HCT116 (cell line): ENCODE measurements around the gene NEK5. TPM values are rescaled to one million over a fixed set of nuclear protein-coding genes. Genes with fewer than 3 reads are reported as not detected.

Experiments used
- ATAC-seq: fragments of 200-7000 bp; cut with Tn5 transposase; 2 replicates; pipeline ENCODE4 v1.9.1; 2020; ENCODE audit warnings: mild to moderate bottlenecking, moderate library complexity
- BruUV-seq: library from RNA; stranded (reverse); fragments of 400-500 nt; replicated peaks from 2 replicates; lab custom pipeline; 2021; lab: Mats Ljungman, UMichigan
- CTCF ChIA-PET: fragments of 300-600 bp; sonication (Branson Sonifier 250); formaldehyde crosslinking; loops from one replicate; lab custom pipeline; 2021; ENCODE audit warnings: antibody characterized with exemption; lab: Charles Lee
- POLR2A ChIA-PET: fragments of 300-600, 350-600 bp; sonication (Branson Sonifier 250); formaldehyde crosslinking; loops from one replicate; lab custom pipeline; 2021; ENCODE audit warnings: antibody characterized with exemption; lab: Charles Lee
- RAD21 ChIA-PET, 2 experiments: fragments of 300-600 bp; sonication (Branson Sonifier 250); formaldehyde crosslinking; loops; one replicate each; lab custom pipeline; 2023; ENCODE audit warnings: low total read pairs in 2 of 2; ENCODE audit not compliant: uncharacterized antibody in 2 of 2, unreplicated experiment in 2 of 2, low non-redundant PET in 1 of 2; lab: Charles Lee
- DNase-seq: peaks from one replicate; pipeline ENCODE4 v3.0.0-alpha.2; 2010; ENCODE audit warnings: low read depth, low spot score
- H2AFZ ChIP-seq: fragments of 200-600 bp; shearing (Covaris generic), sonication (generic); 2 replicates; pipeline ENCODE4 v1.6.1; 2017; ENCODE audit warnings: low read depth, mixed run types, mixed read lengths, antibody characterized with exemption, low read length; ENCODE audit not compliant: poor library complexity, severe bottlenecking
- H3K27ac ChIP-seq: 2 replicates; pipeline ENCODE4 v1.5.1; 2012; ENCODE audit warnings: low read depth, low read length
- H3K27me3 ChIP-seq: fragments of 200-600 bp; sonication (generic); 2 replicates; pipeline ENCODE4 v1.6.1; 2016; ENCODE audit warnings: mixed run types, low read length, mixed read lengths; ENCODE audit not compliant: insufficient read depth
- H3K36me3 ChIP-seq, 2 experiments: fragments of 200-500 bp in 1 of 2; fragments of 200-600 bp in 1 of 2; sonication (Bioruptor generic) in 1 of 2; sonication (generic) in 1 of 2; 2 replicates each; pipeline versions ENCODE4 v1.5.1 to v1.6.1; 2014 to 2016; ENCODE audit warnings: low read length in 2 of 2, inconsistent platforms in 1 of 2, mixed read lengths in 1 of 2, mixed run types in 1 of 2; ENCODE audit not compliant: insufficient read depth in 2 of 2, control insufficient read depth in 1 of 2
- H3K4me1 ChIP-seq, 2 experiments: fragments of 200-600 bp in 1 of 2; sonication (generic) in 1 of 2; 2 replicates each; pipeline versions ENCODE4 v1.5.1 to v1.6.1; 2012 to 2017; ENCODE audit warnings: low read length in 2 of 2, inconsistent platforms in 1 of 2, mild to moderate bottlenecking in 1 of 2, mixed read lengths in 1 of 2, mixed run types in 1 of 2, moderate library complexity in 1 of 2; ENCODE audit not compliant: insufficient read depth in 2 of 2, control insufficient read depth in 1 of 2
- H3K4me2 ChIP-seq: fragments of 200-600 bp; sonication (generic); 2 replicates; pipeline ENCODE4 v1.6.1; 2017; ENCODE audit warnings: mixed run types, low read length, mixed read lengths
- H3K4me3 ChIP-seq, 2 experiments: fragments of 200-600 bp in 1 of 2; sonication (generic) in 1 of 2; replicated peaks in 1 of 2; 2 replicates each; pipeline ENCODE4 v1.5.1; 2011 to 2016; ENCODE audit warnings: low read length in 2 of 2, control low read depth in 1 of 2, low read depth in 1 of 2, mild to moderate bottlenecking in 1 of 2, mixed read lengths in 1 of 2, mixed run types in 1 of 2
- H3K79me2 ChIP-seq: fragments of 200-600 bp; sonication (generic); 2 replicates; pipeline ENCODE4 v1.6.1; 2017; ENCODE audit warnings: mild to moderate bottlenecking, mixed run types, low read length, moderate library complexity, mixed read lengths; ENCODE audit not compliant: insufficient read depth
- H3K9ac ChIP-seq: fragments of 200-600 bp; sonication (generic); 2 replicates; pipeline ENCODE4 v1.6.1; 2016; ENCODE audit warnings: low read length, mixed read lengths
- H3K9me2 ChIP-seq: fragments of 200-600 bp; sonication (generic), shearing (Covaris generic); 2 replicates; pipeline ENCODE4 v1.6.1; 2017; ENCODE audit warnings: mixed run types, mild to moderate bottlenecking, moderate library complexity; ENCODE audit not compliant: insufficient read depth
- H3K9me3 ChIP-seq, 2 experiments: fragments of 200-500 bp in 1 of 2; fragments of 200-600 bp in 1 of 2; sonication (Bioruptor generic) in 1 of 2; sonication (generic) in 1 of 2; 2 replicates each; pipeline ENCODE4 v1.6.1; 2014 to 2017; ENCODE audit warnings: low read length in 2 of 2, mixed read lengths in 2 of 2, inconsistent platforms in 1 of 2, low read depth in 1 of 2, mild to moderate bottlenecking in 1 of 2, mixed run types in 1 of 2, moderate library complexity in 1 of 2; ENCODE audit not compliant: control insufficient read depth in 1 of 2, insufficient read depth in 1 of 2
- H4K20me1 ChIP-seq: fragments of 200-600 bp; sonication (generic), shearing (Covaris generic); 2 replicates; pipeline ENCODE4 v1.6.1; 2017; ENCODE audit warnings: mixed run types, mild to moderate bottlenecking, moderate library complexity; ENCODE audit not compliant: insufficient read depth
- CEBPB ChIP-seq: IDR thresholded peaks from 2 replicates; pipeline ENCODE4 v1.6.1; 2012; ENCODE audit warnings: low read depth
- CTCF ChIP-seq, 3 experiments: fragments of 200-600 bp in 1 of 3; sonication (generic) in 1 of 3; IDR thresholded peaks in 2 of 3; conservative IDR thresholded peaks in 1 of 3; 2 replicates each; pipeline ENCODE4 v1.5.1; 2012 to 2017; ENCODE audit warnings: low read depth in 2 of 3, low read length in 2 of 3, antibody characterized with exemption in 1 of 3, borderline replicate concordance in 1 of 3, control low read depth in 1 of 3, mild to moderate bottlenecking in 1 of 3, mixed read lengths in 1 of 3, mixed run types in 1 of 3, moderate library complexity in 1 of 3; ENCODE audit not compliant: insufficient read depth in 1 of 3
- FOSL1 ChIP-seq: IDR thresholded peaks from 2 replicates; pipeline ENCODE4 v1.6.1; 2012; ENCODE audit warnings: low read depth
- JUND ChIP-seq: IDR thresholded peaks from 2 replicates; pipeline ENCODE4 v1.6.1; 2012
- RAD21 ChIP-seq: IDR thresholded peaks from 2 replicates; pipeline ENCODE4 v1.6.1; 2012; ENCODE audit warnings: low read depth, mild to moderate bottlenecking
- SIN3A ChIP-seq: IDR thresholded peaks from 2 replicates; pipeline ENCODE4 v1.6.1; 2012; ENCODE audit warnings: low read depth
- SRF ChIP-seq: IDR thresholded peaks from 2 replicates; pipeline ENCODE4 v1.6.1; 2012; ENCODE audit warnings: low read depth
- TCF7L2 ChIP-seq: IDR thresholded peaks from 2 replicates; pipeline ENCODE4 v1.7.0; 2011; ENCODE audit warnings: borderline replicate concordance, inconsistent platforms; ENCODE audit not compliant: insufficient read depth, insufficient read length; ENCODE audit errors: extremely low read depth
- ZNF274 ChIP-seq: fragments of 200-500 bp; sonication (Bioruptor generic); IDR thresholded peaks from 2 replicates; pipeline ENCODE4 v1.6.1; 2014; ENCODE audit warnings: mild to moderate bottlenecking, low read depth, low read length, inconsistent platforms
- intact Hi-C: fragments of 100-400 bp; cut with micrococcal nuclease; formaldehyde crosslinking; loops from 2 replicates; pipeline ENCODE4 v1.10.0; 2022
- total RNA-seq: library from RNA; stranded (reverse); gene quantifications from one replicate; pipeline ENCODE4 v1.2.1, GENCODE V29; 2021; ENCODE audit not compliant: unreplicated experiment
- TF ChIP-seq, protein P1 (sequence below): IDR thresholded peaks from 2 replicates; pipeline ENCODE4 v1.6.1; 2012
- TF ChIP-seq, protein P2 (sequence below): IDR thresholded peaks from 2 replicates; pipeline ENCODE4 v1.6.1; 2012

Gene NEK5
- total RNA-seq, 1 experiment from 2014 or later, result 1.5 TPM

GRCh38 chr13:52127378-52127777 is 1.5 kb downstream of the NEK5 start (continued):
- TF ChIP-seq CTCF (IDR thresholded peaks at IDR 0.05 in 2 of 3, conservative IDR thresholded peaks at IDR 0.05 in 1 of 3; ENCODE audit: borderline replicate concordance in 1 of 3, insufficient read depth in 1 of 3, low read depth in 2 of 3, low read length in 2 of 3), result no peak
- no peak for TF ChIP-seq ZNF274
- no peak for TF ChIP-seq SRF
- TF ChIP-seq JUND, result no peak

GRCh38 chr13:52125547-52125946 is 3.3 kb downstream of the NEK5 start:
- ChIA-PET POLR2A (no interaction called here), CTCF (interaction anchor here (1.2 to 1.6 kb wide), 2 partner anchors 190 to 281 kb away, joined by 3 to 7 read pairs; partner anchors contain the start of gene TMEM272), RAD21 (no interaction called here)
- Histone ChIP-seq H3K4me3 (no peak overlapping the region), H3K36me3 (no peaks in the 10 kb centered on the region), H3K9me3 (no peaks in the 10 kb centered on the region), H4K20me1 (no peaks in the 10 kb centered on the region), H3K9me2 (no peaks in the 10 kb centered on the region), H3K27ac (no peak overlapping the region), H3K27me3 (no peaks in the 10 kb centered on the region), H3K79me2 (no peaks in the 10 kb centered on the region), H3K4me1 (peaks cover 10 to 20% of the 10 kb centered on the region in 2 experiments; a peak in 3 of 4 replicates), H3K4me2 (no peak overlapping the region), H2AFZ (no peak overlapping the region), H3K9ac (no peak overlapping the region)
- no TSS peak for BruUV-seq
- intact Hi-C loops, result loop anchor here (5.0 kb wide), 1 partner anchor 123 kb away; no protein-coding TSS in a partner anchor
- DNase-seq, result no peak
- ATAC-seq, result no peak
- no peak for TF ChIP-seq CTCF (IDR thresholded peaks at IDR 0.05 in 2 of 3, conservative IDR thresholded peaks at IDR 0.05 in 1 of 3; ENCODE audit: borderline replicate concordance in 1 of 3, insufficient read depth in 1 of 3, low read depth in 2 of 3, low read length in 2 of 3)
- no peak for TF ChIP-seq SIN3A
- TF ChIP-seq JUND, result no peak
- no peak for TF ChIP-seq RAD21
- no peak for TF ChIP-seq TCF7L2
- TF ChIP-seq, protein P1, sequence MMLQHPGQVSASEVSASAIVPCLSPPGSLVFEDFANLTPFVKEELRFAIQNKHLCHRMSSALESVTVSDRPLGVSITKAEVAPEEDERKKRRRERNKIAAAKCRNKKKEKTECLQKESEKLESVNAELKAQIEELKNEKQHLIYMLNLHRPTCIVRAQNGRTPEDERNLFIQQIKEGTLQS, result no peak
- TF ChIP-seq, protein P2, sequence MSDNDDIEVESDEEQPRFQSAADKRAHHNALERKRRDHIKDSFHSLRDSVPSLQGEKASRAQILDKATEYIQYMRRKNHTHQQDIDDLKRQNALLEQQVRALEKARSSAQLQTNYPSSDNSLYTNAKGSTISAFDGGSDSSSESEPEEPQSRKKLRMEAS, result no peak
- TF ChIP-seq CEBPB, result no peak
- no peak for TF ChIP-seq SRF
- TF ChIP-seq ZNF274, result no peak
- no peak for TF ChIP-seq FOSL1
